ENCODE data around the gene UNC5CL. TPM values are rescaled to one million over a fixed set of nuclear protein-coding genes. Genes with fewer than 3 reads are reported as not detected.

UNC5CL gene
- total RNA-seq, 2 experiments from 2014 or later: 1.6 to 2.3 TPM

GRCh38 chr6:41046084-41046483, 7.1 kb upstream of the UNC5CL start:
- CTCF ChIA-PET: interaction anchor here (0.9 to 3.3 kb wide), 5 partner anchors 9 to 36 kb away, joined by 3 to 21 read pairs (median 3); no protein-coding TSS in a partner anchor
- POLR2A ChIA-PET: interaction anchor here (1.3 to 1.4 kb wide), 3 partner anchors 10 to 27 kb away, joined by 4 to 5 read pairs (median 5); partner anchors contain the start of gene NFYA
- Mint-ChIP-seq H3K4me1 (no peaks in the 10 kb centered on the region), H3K27me3 (no peaks in the 10 kb centered on the region), H3K36me3 (ENCODE audit: low read depth) (no peaks in the 10 kb centered on the region), H3K4me3 (no peak overlapping the region), H3K9me3 (no peaks in the 10 kb centered on the region), H3K27ac (no peak overlapping the region)
- no peak for DNase-seq

- ChIA-PET POLR2A (interaction anchor here (1.3 to 1.4 kb wide), 3 partner anchors 10 to 27 kb away, joined by 4 to 5 read pairs (median 5); partner anchors contain the start of gene NFYA), CTCF (interaction anchor here (1.1 to 3.3 kb wide), 4 partner anchors 10 to 35 kb away, joined by 3 to 21 read pairs (median 6); no protein-coding TSS in a partner anchor)
- Mint-ChIP-seq H3K4me1 (peaks cover 3% of the 10 kb centered on the region), H3K27me3 (no peaks in the 10 kb centered on the region), H3K4me3 (no peak overlapping the region), H3K27ac (no peak overlapping the region), H3K36me3 (ENCODE audit: low read depth) (no peaks in the 10 kb centered on the region), H3K9me3 (no peaks in the 10 kb centered on the region)
- DNase-seq: no peak
These were observed 6.6 kb upstream of the UNC5CL start for GRCh38 chr6:41045664-41046063.

- H3K27me3 Mint-ChIP-seq: no peaks in the 10 kb centered on the region
- H3K9me3 Mint-ChIP-seq: no peaks in the 10 kb centered on the region
- no peak overlapping the region for H3K27ac Mint-ChIP-seq
- ChIA-PET CTCF (interaction anchor here (4.7 to 5.6 kb wide), 2 partner anchors 11 to 14 kb away, joined by 36 to 68 read pairs; partner anchors contain the start of gene APOBEC2), POLR2A (interaction anchor here (1.6 kb wide), 1 partner anchor 14 kb away, joined by 7 read pairs; no protein-coding TSS in a partner anchor)
- no peak overlapping the region for H3K4me3 Mint-ChIP-seq
- no peaks in the 10 kb centered on the region for H3K36me3 Mint-ChIP-seq (ENCODE audit: low read depth)
- no peak for DNase-seq
- peaks cover 7% of the 10 kb centered on the region for H3K4me1 Mint-ChIP-seq
These were observed 4.1 kb upstream of the UNC5CL start for GRCh38 chr6:41043151-41043550.

GRCh38 chr6:41042226-41043055, 3.4 kb upstream of the UNC5CL start, which contains the start of gene TSPO2:
Gene TSPO2, plus strand, starts transcription at chr6:41042467. Its CDS starts 519 bp downstream, at chr6:41042986.
- Mint-ChIP-seq H3K9me3 (no peaks in the 10 kb centered on the region), H3K27ac (no peak within 1 kb of the TSS), H3K36me3 (ENCODE audit: low read depth) (no peaks in the 10 kb centered on the region), H3K4me1 (peaks cover 7% of the 10 kb centered on the region), H3K27me3 (no peaks in the 10 kb centered on the region), H3K4me3 (no peak within 1 kb of the TSS)
- DNase-seq: no peak
- CTCF ChIA-PET: interaction anchor here (4.7 to 5.6 kb wide), 2 partner anchors 12 to 14 kb away, joined by 36 to 68 read pairs; partner anchors contain the start of gene APOBEC2
- POLR2A ChIA-PET: interaction anchor here (1.1 to 1.6 kb wide), 2 partner anchors 14 kb away, joined by 4 to 7 read pairs; no protein-coding TSS in a partner anchor

- ChIA-PET CTCF (interaction anchor here (0.8 to 5.6 kb wide), 9 partner anchors 8 to 141 kb away, joined by 3 to 68 read pairs (median 5); partner anchors contain the start of gene APOBEC2), POLR2A (interaction anchor here (1.1 to 1.4 kb wide), 2 partner anchors 13 to 31 kb away, joined by 4 read pairs; partner anchors contain the start of gene NFYA)
- H3K9me3 Mint-ChIP-seq: no peaks in the 10 kb centered on the region
- no peak overlapping the region for H3K27ac Mint-ChIP-seq
- no peaks in the 10 kb centered on the region for H3K36me3 Mint-ChIP-seq (ENCODE audit: low read depth)
- DNase-seq: no peak
- no peak overlapping the region for H3K4me3 Mint-ChIP-seq
- peaks cover 7% of the 10 kb centered on the region for H3K4me1 Mint-ChIP-seq
- H3K27me3 Mint-ChIP-seq: no peaks in the 10 kb centered on the region
These were observed 2.0 kb upstream of the UNC5CL start for GRCh38 chr6:41040940-41041536.

- Mint-ChIP-seq H3K9me3 (no peaks in the 10 kb centered on the region), H3K27ac (no peak overlapping the region), H3K4me3 (no peak overlapping the region), H3K36me3 (ENCODE audit: low read depth) (no peaks in the 10 kb centered on the region), H3K27me3 (no peaks in the 10 kb centered on the region), H3K4me1 (peaks cover 7% of the 10 kb centered on the region)
- POLR2A ChIA-PET: interaction anchor here (0.9 to 1.8 kb wide), 5 partner anchors 9 to 32 kb away, joined by 3 to 5 read pairs (median 4); partner anchors contain the start of gene NFYA
- peak; percentile 22 for DNase-seq
- CTCF ChIA-PET: interaction anchor here (0.7 to 5.6 kb wide), 13 partner anchors 9 to 267 kb away, joined by 3 to 68 read pairs (median 4); partner anchors contain the start of gene APOBEC2
These were observed 1.3 kb upstream of the UNC5CL start for GRCh38 chr6:41040101-41040939.

- Mint-ChIP-seq H3K4me1 (peaks cover 7% of the 10 kb centered on the region), H3K27me3 (no peaks in the 10 kb centered on the region), H3K4me3 (no peak overlapping the region), H3K9me3 (no peaks in the 10 kb centered on the region), H3K27ac (no peak overlapping the region), H3K36me3 (ENCODE audit: low read depth) (no peaks in the 10 kb centered on the region)
- DNase-seq: no peak
- ChIA-PET POLR2A (interaction anchor here (2.6 kb wide), 1 partner anchor 10 kb away, joined by 18 read pairs; no protein-coding TSS in a partner anchor), CTCF (interaction anchor here (0.8 to 5.6 kb wide), 7 partner anchors 8 to 35 kb away, joined by 3 to 68 read pairs (median 8); partner anchors contain the start of gene APOBEC2)
These were observed 816 bp downstream of the UNC5CL start for GRCh38 chr6:41038205-41038604.

- Mint-ChIP-seq H3K9me3 (no peaks in the 10 kb centered on the region), H3K27ac (no peak overlapping the region)
- POLR2A ChIA-PET: interaction anchor here (1.2 to 2.6 kb wide), 2 partner anchors 9 to 19 kb away, joined by 3 to 18 read pairs; no protein-coding TSS in a partner anchor
These were observed 1.7 kb downstream of the UNC5CL start for GRCh38 chr6:41037107-41037900.

GRCh38 chr6:41036601-41037000, 2.4 kb downstream of the UNC5CL start:
- no peak overlapping the region for H3K27ac Mint-ChIP-seq
- ChIA-PET CTCF (interaction anchor here (1.0 to 2.9 kb wide), 10 partner anchors 8 to 156 kb away, joined by 3 to 19 read pairs (median 4); no protein-coding TSS in a partner anchor), POLR2A (interaction anchor here (1.2 to 2.6 kb wide), 2 partner anchors 8 to 20 kb away, joined by 3 to 18 read pairs; no protein-coding TSS in a partner anchor)
- no peak overlapping the region for H3K4me3 Mint-ChIP-seq
- no peaks in the 10 kb centered on the region for H3K27me3 Mint-ChIP-seq
- no peak for DNase-seq
- no peaks in the 10 kb centered on the region for H3K9me3 Mint-ChIP-seq
- peaks cover 7% of the 10 kb centered on the region for H3K4me1 Mint-ChIP-seq
- no peaks in the 10 kb centered on the region for H3K36me3 Mint-ChIP-seq (ENCODE audit: low read depth)

More at GRCh38 chr6:41037107-41037900, 1.7 kb downstream of the UNC5CL start:
- Mint-ChIP-seq H3K36me3 (ENCODE audit: low read depth) (no peaks in the 10 kb centered on the region), H3K27me3 (no peaks in the 10 kb centered on the region), H3K4me3 (no peak overlapping the region), H3K4me1 (peaks cover 7% of the 10 kb centered on the region)
- CTCF ChIA-PET: interaction anchor here (1.0 to 2.9 kb wide), 9 partner anchors 9 to 156 kb away, joined by 3 to 19 read pairs (median 4); no protein-coding TSS in a partner anchor
- no peak for DNase-seq

GRCh38 chr6:41036186-41036585, 2.8 kb downstream of the UNC5CL start:
- Mint-ChIP-seq H3K36me3 (ENCODE audit: low read depth) (no peaks in the 10 kb centered on the region), H3K4me3 (no peak overlapping the region), H3K4me1 (peaks cover 7% of the 10 kb centered on the region), H3K27ac (no peak overlapping the region), H3K9me3 (no peaks in the 10 kb centered on the region), H3K27me3 (no peaks in the 10 kb centered on the region)
- DNase-seq: no peak
- POLR2A ChIA-PET: interaction anchor here (1.2 to 2.6 kb wide), 2 partner anchors 8 to 20 kb away, joined by 3 to 18 read pairs; no protein-coding TSS in a partner anchor
- CTCF ChIA-PET: interaction anchor here (1.0 to 2.9 kb wide), 9 partner anchors 8 to 142 kb away, joined by 3 to 19 read pairs (median 4); no protein-coding TSS in a partner anchor

- Mint-ChIP-seq H3K4me1 (peaks cover 9% of the 10 kb centered on the region), H3K4me3 (no peak overlapping the region), H3K9me3 (no peaks in the 10 kb centered on the region), H3K27me3 (no peaks in the 10 kb centered on the region), H3K27ac (no peak overlapping the region), H3K36me3 (ENCODE audit: low read depth) (no peaks in the 10 kb centered on the region)
- DNase-seq: no peak
- ChIA-PET POLR2A (no interaction called here), CTCF (no interaction called here)
These were observed 5.2 kb downstream of the UNC5CL start for GRCh38 chr6:41033776-41034175.

All from activated CD4-positive, alpha-beta memory T cell treated with anti-CD3 and anti-CD28 coated beads, Interleukin-2, amount 10 ng/mL, durations not matched to agents 7 days and 5 days (primary cell).